Left ventricle myocardium inferior (tissue), 1 donor: ENCODE results near the gene SLC25A44. TPM values are rescaled to one million over a fixed set of nuclear protein-coding genes. Genes with fewer than 3 reads are reported as not detected.
"Not testable (repeated sequence)": the region's sequence is repeated elsewhere in the genome, so short reads cannot be mapped to it uniquely, and the experiment has no call there.

Source experiments
- DNase-seq: peaks from one replicate; pipeline ENCODE4 v3.0.0-alpha.2; 2020
- H3K27ac ChIP-seq: fragments of 200-600 bp; replicated peaks from 2 replicates; pipeline ENCODE4 v1.8.0; 2021
- H3K27me3 ChIP-seq: fragments of 200-600 bp; 2 replicates; pipeline ENCODE4 v1.8.0; 2021; ENCODE audit warnings: low read depth
- H3K36me3 ChIP-seq: fragments of 200-600 bp; 2 replicates; pipeline ENCODE4 v1.8.0; 2021
- H3K4me1 ChIP-seq: fragments of 200-600 bp; 2 replicates; pipeline ENCODE4 v1.8.0; 2021
- H3K4me3 ChIP-seq: fragments of 200-600 bp; 2 replicates; pipeline ENCODE4 v1.8.0; 2021; ENCODE audit warnings: mild to moderate bottlenecking, moderate library complexity
- H3K9me3 ChIP-seq: fragments of 200-600 bp; replicated peaks from 2 replicates; pipeline ENCODE4 v1.8.0; 2021
- intact Hi-C: fragments of 100-400 bp; cut with micrococcal nuclease; formaldehyde crosslinking; loops from one replicate; pipeline ENCODE4 v1.11.0; 2022
- total RNA-seq: library from RNA; stranded (reverse); fragmentation: NEBNext Ultra II Directional; extraction: Animal tissue kit (Norgen Biotek cat#: 25700); gene quantifications from one replicate; pipeline ENCODE4 v1.2.1, GENCODE V29; 2021
- TF ChIP-seq, protein P1 (sequence below): fragments of 200-600 bp; IDR thresholded peaks from 2 replicates; pipeline ENCODE4 v1.8.0; 2021; ENCODE audit warnings: antibody characterized with exemption, mild to moderate bottlenecking, borderline replicate concordance
- donor health status: DM: no; HTN: yes; CAD: no; lungs with severe emphysema.

SLC25A44 gene
- total RNA-seq, 1 donor from 2014 or later = 14.4 TPM

DNA sequence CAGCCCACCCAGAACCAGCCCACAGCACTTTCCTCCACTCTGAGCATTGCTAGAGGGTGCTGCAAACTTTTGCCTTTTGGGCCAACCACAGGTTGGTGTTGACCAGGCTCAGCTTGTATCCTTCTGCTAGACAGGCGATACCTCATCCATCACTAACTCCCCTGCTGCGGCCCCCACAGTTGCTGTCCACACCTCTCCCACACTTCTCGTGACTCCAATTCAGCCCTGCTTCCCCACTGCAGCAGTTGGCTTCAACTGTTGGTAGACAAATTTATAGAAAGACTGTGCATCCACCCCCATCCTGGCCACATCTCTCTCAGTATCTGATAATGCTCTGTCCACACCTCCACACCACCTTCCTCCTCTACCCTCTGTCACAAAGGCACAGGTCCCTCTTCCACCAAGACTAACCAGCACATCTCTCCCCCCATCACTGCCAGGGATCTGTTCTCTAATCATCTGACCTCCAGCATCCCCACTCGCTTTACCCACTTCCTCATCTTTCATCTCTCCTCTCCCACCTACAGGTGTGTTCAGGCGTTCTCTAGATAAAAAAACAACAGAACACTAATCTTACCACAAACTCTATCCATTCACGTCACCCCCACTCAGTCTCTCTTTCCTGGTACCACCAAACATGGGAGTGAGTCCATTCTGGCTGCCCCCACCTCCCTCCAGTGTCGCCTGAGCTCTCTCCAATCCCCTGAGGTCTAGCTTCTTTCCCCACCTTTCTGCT, 15.8 kb upstream of the SLC25A44 start:
- Histone ChIP-seq H3K27me3 (peaks cover 16% of the 10 kb centered on the region), H3K4me3 (no peak overlapping the region), H3K27ac (no peak overlapping the region), H3K4me1 (no peaks in the 10 kb centered on the region), H3K36me3 (no peaks in the 10 kb centered on the region), H3K9me3 (no peaks in the 10 kb centered on the region)
- intact Hi-C loops = no loop called here
- no peak for DNase-seq
- TF ChIP-seq, protein P1, sequence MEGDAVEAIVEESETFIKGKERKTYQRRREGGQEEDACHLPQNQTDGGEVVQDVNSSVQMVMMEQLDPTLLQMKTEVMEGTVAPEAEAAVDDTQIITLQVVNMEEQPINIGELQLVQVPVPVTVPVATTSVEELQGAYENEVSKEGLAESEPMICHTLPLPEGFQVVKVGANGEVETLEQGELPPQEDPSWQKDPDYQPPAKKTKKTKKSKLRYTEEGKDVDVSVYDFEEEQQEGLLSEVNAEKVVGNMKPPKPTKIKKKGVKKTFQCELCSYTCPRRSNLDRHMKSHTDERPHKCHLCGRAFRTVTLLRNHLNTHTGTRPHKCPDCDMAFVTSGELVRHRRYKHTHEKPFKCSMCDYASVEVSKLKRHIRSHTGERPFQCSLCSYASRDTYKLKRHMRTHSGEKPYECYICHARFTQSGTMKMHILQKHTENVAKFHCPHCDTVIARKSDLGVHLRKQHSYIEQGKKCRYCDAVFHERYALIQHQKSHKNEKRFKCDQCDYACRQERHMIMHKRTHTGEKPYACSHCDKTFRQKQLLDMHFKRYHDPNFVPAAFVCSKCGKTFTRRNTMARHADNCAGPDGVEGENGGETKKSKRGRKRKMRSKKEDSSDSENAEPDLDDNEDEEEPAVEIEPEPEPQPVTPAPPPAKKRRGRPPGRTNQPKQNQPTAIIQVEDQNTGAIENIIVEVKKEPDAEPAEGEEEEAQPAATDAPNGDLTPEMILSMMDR = no peak

DNA sequence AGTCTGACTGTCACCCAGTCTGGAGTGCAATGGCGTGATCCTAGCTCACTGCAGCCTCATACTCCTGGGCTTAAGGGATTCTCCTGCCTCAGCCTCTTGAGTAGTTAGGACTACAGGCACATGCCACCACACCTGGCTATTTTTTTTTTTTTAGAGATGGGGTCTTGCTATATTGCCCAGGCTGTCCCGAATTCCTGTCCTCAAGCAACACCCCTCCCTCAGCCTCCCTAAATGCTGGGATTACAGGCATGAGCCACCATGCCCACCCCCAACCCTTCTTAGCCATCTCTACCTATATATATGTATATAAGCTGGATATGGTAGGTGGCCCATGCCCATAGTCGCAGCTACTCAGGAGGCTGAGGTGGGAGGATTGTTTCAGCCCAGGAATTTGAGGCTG, 13.4 kb upstream of the SLC25A44 start:
- H3K27ac ChIP-seq = no peak overlapping the region
- H3K36me3 ChIP-seq = no peaks in the 10 kb centered on the region
- no peak for DNase-seq
- intact Hi-C loops = no loop called here
- TF ChIP-seq, protein P1 = no peak
- H3K27me3 ChIP-seq = peaks cover 18% of the 10 kb centered on the region
- no peaks in the 10 kb centered on the region for H3K4me1 ChIP-seq
- no peak overlapping the region for H3K4me3 ChIP-seq
- no peaks in the 10 kb centered on the region for H3K9me3 ChIP-seq

DNA sequence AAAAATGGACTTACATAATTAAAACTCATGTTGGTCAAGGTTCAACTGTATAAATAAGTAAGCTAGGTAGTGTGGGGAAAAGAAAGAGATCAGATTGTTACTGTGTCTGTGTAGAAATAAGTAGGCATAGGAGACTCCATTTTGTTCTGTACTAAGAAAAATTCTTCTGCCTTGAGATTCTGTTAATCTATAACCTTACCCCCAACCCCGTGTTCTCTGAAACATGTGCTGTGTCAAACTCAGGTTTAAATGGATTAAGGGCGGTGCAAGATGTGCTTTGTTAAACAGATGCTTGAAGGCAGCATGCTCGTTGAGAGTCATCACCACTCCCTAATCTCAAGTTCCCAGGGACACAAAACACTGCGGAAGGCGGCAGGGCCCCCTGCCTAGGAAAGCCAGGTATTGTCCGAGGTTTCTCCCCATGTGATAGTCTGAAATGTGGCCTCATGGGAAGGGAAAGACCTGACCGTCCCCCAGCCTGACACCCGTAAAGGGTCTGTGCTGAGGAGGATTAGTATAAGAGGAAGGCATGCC, 12.4 kb upstream of the SLC25A44 start:
- H3K4me3 ChIP-seq, DNase-seq, H3K27ac ChIP-seq, H3K36me3 ChIP-seq, intact Hi-C loops, H3K4me1 ChIP-seq, H3K9me3 ChIP-seq: not testable (repeated sequence)
- peaks cover 18% of the 10 kb centered on the region for H3K27me3 ChIP-seq

DNA sequence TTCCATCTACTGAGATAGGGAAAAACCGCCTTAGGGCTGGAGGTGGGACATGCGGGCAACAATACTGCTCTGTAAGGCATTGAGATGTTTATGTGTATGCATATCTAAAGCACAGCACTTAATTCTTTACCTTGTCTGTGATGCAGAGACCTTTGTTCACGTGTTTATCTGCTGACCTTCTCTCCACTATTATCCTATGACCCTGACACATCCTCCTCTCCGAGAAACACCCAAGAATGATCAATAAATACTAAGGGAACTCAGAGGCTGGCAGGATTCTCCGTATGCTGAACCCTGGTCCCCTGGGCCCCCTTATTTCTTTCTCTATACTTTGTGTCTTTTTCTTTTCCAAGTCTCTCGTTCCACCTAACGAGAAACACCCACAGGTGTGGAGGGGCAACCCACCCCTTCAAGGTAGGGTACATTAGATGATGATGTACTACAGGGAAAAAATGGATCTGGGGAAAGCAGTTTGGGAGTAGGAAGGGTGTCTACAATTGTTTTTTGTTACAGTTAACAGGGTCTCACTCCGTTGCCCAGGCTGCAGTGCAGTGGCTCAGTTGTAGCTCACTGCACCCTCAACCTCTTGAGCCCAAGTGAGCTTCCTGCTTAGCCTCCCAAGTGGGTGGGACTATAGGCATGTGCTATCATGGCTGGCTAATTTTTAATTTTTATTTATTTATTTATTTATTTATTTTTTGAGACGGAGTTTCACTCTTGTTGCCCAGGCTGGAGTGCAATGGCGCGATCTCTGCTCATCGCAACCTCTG, 11.7 kb upstream of the SLC25A44 start:
- H3K4me3 ChIP-seq, H3K36me3 ChIP-seq, H3K27ac ChIP-seq, intact Hi-C loops, DNase-seq, H3K4me1 ChIP-seq: not testable (repeated sequence)
- H3K27me3 ChIP-seq = peaks cover 18% of the 10 kb centered on the region
- peaks cover 12% of the 10 kb centered on the region for H3K9me3 ChIP-seq

DNA sequence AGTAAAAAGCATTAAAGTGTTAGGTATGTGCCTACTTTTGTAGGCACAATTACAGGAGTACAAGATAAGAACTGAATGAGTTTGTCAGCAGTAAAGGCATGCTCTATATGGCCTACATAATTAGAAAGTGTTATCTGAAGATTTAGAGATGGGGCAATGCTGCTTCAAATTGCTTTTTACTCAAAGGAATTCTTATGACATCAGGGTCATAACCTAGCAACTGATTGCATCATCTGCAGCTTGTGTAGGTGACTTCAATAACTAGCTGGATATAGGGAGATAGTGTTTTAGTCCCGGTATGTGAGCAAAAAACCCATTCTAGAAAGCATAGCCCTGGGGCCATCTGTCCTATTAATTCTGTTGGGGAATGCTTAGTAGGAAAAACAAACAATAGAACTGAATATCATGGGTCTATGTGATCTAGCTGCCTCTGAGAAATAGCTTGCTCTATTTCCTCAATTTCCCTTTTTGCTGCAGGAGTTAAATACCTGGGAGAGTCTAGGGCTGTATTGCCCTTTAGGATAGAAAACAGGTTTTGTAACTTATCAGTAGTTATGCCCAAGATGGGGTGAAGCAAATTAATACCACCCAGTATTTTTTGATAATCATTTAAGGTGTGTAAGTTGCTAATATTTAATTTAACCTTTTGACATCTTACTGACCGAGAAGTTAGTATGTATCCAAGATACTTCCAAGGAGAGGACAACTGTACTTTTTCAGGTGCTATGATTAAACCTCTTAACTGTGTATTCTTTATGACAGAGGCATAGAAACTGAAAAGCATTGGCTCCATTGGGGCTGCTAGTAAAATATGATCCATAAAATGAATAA, 7.3 kb upstream of the SLC25A44 start:
- H3K4me3 ChIP-seq, intact Hi-C loops, H3K36me3 ChIP-seq, H3K4me1 ChIP-seq, DNase-seq, H3K27ac ChIP-seq: not testable (repeated sequence)
- H3K9me3 ChIP-seq = peaks cover 13% of the 10 kb centered on the region
- H3K27me3 ChIP-seq = peaks cover 11% of the 10 kb centered on the region

DNA sequence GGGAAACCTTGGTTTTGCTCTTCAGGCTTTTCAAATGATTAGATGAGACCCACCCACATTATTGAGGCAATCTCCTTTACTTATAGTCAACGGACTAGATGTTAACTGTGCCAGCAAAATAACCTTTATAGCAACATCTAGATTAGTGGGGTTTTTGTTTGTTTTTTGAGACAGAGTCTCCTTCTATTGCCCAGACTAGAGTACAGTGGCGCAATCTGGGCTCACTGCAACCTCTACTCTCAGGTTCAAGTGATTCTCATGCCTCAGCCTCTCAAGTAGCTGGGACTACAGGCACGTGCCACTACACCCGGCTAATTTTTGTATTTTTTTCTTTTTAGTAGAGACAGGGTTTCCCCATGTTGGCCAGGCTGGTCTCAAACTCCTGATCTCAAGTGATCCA, 3.6 kb upstream of the SLC25A44 start:
- intact Hi-C loops, H3K27me3 ChIP-seq, H3K27ac ChIP-seq, DNase-seq, H3K4me3 ChIP-seq, H3K36me3 ChIP-seq: not testable (repeated sequence)
- Histone ChIP-seq H3K4me1 (peaks cover 18% of the 10 kb centered on the region), H3K9me3 (peaks cover 13% of the 10 kb centered on the region)

DNA sequence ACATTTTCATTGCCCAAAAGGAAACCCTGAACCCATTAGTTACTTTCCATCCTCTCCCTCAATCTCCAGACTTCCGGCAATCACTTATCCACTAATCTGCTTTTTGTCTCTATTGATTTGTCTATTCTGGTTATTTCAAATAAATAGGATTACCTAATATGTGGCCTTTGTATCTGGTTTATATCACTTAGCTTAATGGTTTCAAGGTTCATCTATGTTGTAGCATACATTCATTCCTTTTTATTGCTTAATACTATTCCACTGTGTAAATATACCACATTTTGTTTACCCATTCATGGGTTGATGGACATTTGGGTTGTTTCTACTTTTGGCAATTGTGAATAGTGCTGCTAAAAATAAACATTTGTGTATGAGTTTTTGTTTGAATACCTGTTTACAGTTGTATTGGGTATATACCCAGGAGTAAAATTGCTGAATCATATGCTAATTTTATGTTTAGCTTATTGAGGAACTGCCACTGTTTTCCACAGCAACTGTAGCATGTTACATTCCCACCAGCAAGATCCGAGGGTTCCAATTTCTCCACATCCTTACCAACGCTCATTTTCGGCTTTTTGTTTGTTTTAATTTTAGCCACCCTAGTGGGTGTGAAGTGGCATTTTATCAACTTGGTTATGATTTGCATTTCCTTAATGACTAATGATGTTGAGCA, 2.5 kb upstream of the SLC25A44 start:
- no peak overlapping the region for H3K27ac ChIP-seq
- peaks cover 8% of the 10 kb centered on the region for H3K9me3 ChIP-seq
- H3K36me3 ChIP-seq = no peaks in the 10 kb centered on the region
- TF ChIP-seq, protein P1 = no peak
- intact Hi-C loops = no loop called here
- no peak overlapping the region for H3K4me3 ChIP-seq
- H3K27me3 ChIP-seq = no peaks in the 10 kb centered on the region
- DNase-seq = no peak
- peaks cover 30% of the 10 kb centered on the region for H3K4me1 ChIP-seq
